GM21381 (cell line): ENCODE results near the gene ACVRL1.

Experiments
- ATAC-seq: cut with Tn5 transposase; IDR thresholded peaks from one replicate; pipeline ENCODE4 v1.9.1; 2021; ENCODE audit warnings: mild to moderate bottlenecking, moderate library complexity; ENCODE audit not compliant: unreplicated experiment

ACVRL1 gene

GRCh38 chr12:51938726-51939125 is 31.4 kb downstream of the ACVRL1 start:
- no peak for ATAC-seq

- ATAC-seq = no peak
Measured at GRCh38 chr12:51941011-51941581, 33.8 kb downstream of the ACVRL1 start.

GRCh38 chr12:51941604-51942003 is 34.3 kb downstream of the ACVRL1 start:
- ATAC-seq = no peak

- no peak for ATAC-seq
Measured at GRCh38 chr12:51942056-51942455, 34.8 kb downstream of the ACVRL1 start.

- ATAC-seq = no peak
Measured at GRCh38 chr12:51942501-51943000, 35.2 kb downstream of the ACVRL1 start.

- ATAC-seq = no peak
Measured at GRCh38 chr12:51943346-51943745, 36.0 kb downstream of the ACVRL1 start.

GRCh38 chr12:51944608-51945233 is 37.4 kb downstream of the ACVRL1 start:
- no peak for ATAC-seq

- no peak for ATAC-seq
Measured at GRCh38 chr12:51947246-51947996, 40.1 kb downstream of the ACVRL1 start.

- no peak for ATAC-seq
Measured at GRCh38 chr12:51948066-51948465, 40.8 kb downstream of the ACVRL1 start.

- no peak for ATAC-seq
Measured at GRCh38 chr12:51949342-51950030, 42.2 kb downstream of the ACVRL1 start.

GRCh38 chr12:51950682-51951198 is 43.4 kb downstream of the ACVRL1 start:
- no peak for ATAC-seq

- peak; percentile 89 for ATAC-seq
Measured at GRCh38 chr12:51951199-51951842, 44.0 kb downstream of the ACVRL1 start, which contains the start of gene ACVR1B. Gene ACVR1B (plus strand): TSS chr12:51951699. CDS start chr12:51951744, 45 bp downstream.

GRCh38 chr12:51951843-51952722 is 44.8 kb downstream of the ACVRL1 start:
- ATAC-seq = peak; percentile 15

- ATAC-seq = no peak
Measured at GRCh38 chr12:51953089-51953488, 45.8 kb downstream of the ACVRL1 start.

GRCh38 chr12:51953864-51954263 is 46.6 kb downstream of the ACVRL1 start:
- ATAC-seq = no peak

- no peak for ATAC-seq
Measured at GRCh38 chr12:51954561-51955361, 47.5 kb downstream of the ACVRL1 start.

- ATAC-seq = no peak
Measured at GRCh38 chr12:51955702-51956101, 48.4 kb downstream of the ACVRL1 start.

- ATAC-seq = no peak
Measured at GRCh38 chr12:51958542-51958941, 51.2 kb downstream of the ACVRL1 start.

GRCh38 chr12:51959211-51959610 is 51.9 kb downstream of the ACVRL1 start:
- ATAC-seq = no peak
